Measurements from ENCODE around the gene POLR2L. TPM values are rescaled to one million over a fixed set of nuclear protein-coding genes. Genes with fewer than 3 reads are reported as not detected.
A peak's percentile ranks its signal among the peaks of the same experiment; 100 is the strongest.

POLR2L gene
- total RNA-seq, 2 donors from 2014 or later: 64.5 to 91.1 TPM

DNA sequence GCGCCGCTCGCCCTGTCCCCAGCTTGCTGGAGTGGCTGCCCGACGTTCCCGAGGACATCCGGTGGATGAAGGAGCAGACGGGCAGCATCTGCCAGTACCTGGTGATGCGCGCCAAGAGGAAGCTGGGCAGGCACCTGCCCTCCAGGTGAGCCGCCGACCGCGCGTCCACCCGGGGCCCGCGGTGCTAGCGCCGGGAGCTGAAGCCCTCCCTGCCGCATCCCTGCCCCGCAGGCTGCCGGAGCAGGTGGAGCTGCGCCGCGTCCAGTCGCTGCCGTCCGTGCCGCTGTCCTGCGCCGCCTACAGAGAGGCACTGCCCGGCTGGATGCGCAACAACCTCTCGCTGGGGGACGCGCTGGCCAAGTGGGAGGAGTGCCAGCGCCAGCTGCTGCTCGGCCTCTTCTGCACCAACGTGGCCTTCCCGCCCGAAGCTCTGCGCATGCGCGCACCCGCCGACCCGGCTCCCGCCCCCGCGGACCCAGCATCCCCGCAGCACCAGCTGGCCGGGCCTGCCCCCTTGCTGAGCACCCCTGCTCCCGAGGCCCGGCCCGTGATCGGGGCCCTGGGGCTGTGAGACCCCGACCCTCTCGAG is 17.9 kb downstream of the POLR2L start:
- peaks cover 8 to 16% of the 10 kb centered on the region in 2 donors for H3K36me3 ChIP-seq
- WGBS: 78% methylated on average over 58 of the region's 59 CpGs
- no peak overlapping the region for H3K27ac ChIP-seq
- H3K9me3 ChIP-seq: no peaks in the 10 kb centered on the region
- no peak for DNase-seq (ENCODE audit: low spot score)
- TF ChIP-seq POLR2AphosphoS5 (IDR thresholded peaks at IDR 0.05) (no peak), POLR2A (IDR thresholded peaks at IDR 0.05) (no peak)
- TF ChIP-seq, protein P1, sequence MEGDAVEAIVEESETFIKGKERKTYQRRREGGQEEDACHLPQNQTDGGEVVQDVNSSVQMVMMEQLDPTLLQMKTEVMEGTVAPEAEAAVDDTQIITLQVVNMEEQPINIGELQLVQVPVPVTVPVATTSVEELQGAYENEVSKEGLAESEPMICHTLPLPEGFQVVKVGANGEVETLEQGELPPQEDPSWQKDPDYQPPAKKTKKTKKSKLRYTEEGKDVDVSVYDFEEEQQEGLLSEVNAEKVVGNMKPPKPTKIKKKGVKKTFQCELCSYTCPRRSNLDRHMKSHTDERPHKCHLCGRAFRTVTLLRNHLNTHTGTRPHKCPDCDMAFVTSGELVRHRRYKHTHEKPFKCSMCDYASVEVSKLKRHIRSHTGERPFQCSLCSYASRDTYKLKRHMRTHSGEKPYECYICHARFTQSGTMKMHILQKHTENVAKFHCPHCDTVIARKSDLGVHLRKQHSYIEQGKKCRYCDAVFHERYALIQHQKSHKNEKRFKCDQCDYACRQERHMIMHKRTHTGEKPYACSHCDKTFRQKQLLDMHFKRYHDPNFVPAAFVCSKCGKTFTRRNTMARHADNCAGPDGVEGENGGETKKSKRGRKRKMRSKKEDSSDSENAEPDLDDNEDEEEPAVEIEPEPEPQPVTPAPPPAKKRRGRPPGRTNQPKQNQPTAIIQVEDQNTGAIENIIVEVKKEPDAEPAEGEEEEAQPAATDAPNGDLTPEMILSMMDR (IDR thresholded peaks at IDR 0.05): no peak
- H3K4me3 ChIP-seq: no peak overlapping the region
- H3K4me1 ChIP-seq (replicated peaks): peaks cover 33% of the 10 kb centered on the region
- no peaks in the 10 kb centered on the region for H3K27me3 ChIP-seq (replicated peaks; ENCODE audit: insufficient read depth)
- intact Hi-C loops (cut with DNase I): no loop called here

DNA sequence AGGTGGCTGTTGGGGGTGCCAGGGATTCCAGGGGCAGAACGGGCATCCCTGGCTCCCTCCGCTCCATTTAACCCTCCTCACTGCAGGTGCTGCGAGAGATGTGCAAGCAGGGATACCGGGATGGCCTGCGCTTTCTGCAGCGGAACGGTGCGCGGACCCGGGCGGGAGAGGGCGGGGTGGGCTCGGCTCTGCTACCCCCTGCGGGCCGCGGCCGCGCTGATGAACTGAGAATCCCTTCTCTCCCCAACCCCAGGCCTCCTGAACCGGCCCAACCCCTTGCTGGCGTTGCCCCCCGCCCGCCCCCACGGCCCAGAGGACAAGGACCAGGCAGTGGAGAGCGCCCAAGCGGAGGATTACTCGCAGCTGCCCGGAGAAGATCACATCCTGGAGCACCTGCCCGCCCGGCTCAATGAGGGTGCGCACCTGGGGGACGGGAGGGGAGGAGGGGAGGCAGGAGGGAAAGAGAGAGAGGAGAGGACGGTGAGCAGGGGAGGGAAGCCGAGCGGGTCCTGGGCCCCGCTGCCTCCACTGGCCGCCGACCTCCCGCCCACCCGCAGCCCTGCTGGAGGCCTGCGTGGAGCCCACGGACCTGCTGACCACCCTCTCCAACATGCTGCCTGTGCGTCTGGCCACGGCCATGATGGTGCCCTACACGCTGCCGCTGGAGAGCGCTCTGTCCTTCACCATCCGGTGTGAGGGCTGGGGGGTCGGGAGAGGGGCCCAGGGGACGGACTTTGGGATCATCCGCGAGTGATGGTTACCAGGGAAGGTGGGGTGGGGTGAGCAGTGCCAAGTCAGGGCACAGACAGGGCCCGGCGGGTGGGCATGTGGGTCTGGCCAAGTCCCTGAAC is 18.7 kb downstream of the POLR2L start:
- DNase-seq (ENCODE audit: low spot score): no peak
- Histone ChIP-seq H3K4me1 (replicated peaks) (peaks cover 32% of the 10 kb centered on the region), H3K9me3 (no peaks in the 10 kb centered on the region), H3K27ac (no peak overlapping the region), H3K27me3 (replicated peaks; ENCODE audit: insufficient read depth) (no peaks in the 10 kb centered on the region), H3K36me3 (peaks cover 8 to 16% of the 10 kb centered on the region in 2 donors), H3K4me3 (no peak overlapping the region)
- WGBS: 86% methylated on average over 53 of the region's 53 CpGs
- TF ChIP-seq POLR2AphosphoS5 (IDR thresholded peaks at IDR 0.05): no peak
- intact Hi-C loops (cut with DNase I): no loop called here

DNA sequence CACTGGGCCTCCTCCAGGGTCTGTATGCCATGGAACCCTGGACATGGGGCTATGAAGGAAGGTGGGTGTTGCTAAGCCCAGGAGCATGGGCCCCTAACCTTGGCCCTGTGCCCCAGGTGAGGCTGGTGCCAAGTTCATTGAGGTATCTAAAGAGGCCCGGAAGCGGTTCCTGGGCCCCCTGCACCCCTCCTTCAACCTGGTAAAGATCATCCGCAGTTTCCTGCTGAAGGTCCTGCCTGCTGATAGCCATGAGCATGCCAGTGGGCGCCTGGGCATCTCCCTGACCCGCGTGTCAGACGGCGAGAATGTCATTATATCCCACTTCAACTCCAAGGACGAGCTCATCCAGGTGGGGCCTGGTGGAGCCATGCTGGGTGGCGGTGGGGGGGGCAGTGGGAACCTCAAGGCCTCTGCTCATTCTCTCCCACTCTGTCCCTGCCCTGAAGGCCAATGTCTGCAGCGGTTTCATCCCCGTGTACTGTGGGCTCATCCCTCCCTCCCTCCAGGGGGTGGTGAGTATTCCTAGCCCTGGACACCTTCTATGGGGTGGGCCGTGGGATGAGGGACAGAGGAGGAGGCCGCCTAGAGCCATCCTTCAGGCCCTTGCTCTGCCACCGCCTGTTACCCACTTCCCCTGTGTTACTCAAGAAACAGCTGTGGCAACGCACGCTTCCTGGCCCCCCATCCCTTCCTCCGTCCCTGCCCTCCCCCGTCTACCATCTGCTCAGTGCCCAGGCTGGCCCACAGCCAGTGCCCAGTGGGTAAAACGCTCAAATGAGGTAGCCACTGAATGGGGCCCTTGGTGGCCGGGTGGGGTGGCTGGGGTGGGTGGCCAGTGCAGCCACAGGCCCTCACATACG is 20.6 kb downstream of the POLR2L start:
- Histone ChIP-seq H3K9me3 (no peaks in the 10 kb centered on the region), H3K27me3 (replicated peaks; ENCODE audit: insufficient read depth) (no peaks in the 10 kb centered on the region), H3K27ac (peak overlapping the region in 1 of 2 donors; percentile 91), H3K36me3 (peaks cover 8 to 16% of the 10 kb centered on the region in 2 donors), H3K4me1 (replicated peaks) (peaks cover 23% of the 10 kb centered on the region), H3K4me3 (no peak overlapping the region)
- TF ChIP-seq, protein P1 (IDR thresholded peaks at IDR 0.05): no peak
- TF ChIP-seq POLR2A (IDR thresholded peaks at IDR 0.05): no peak
- TF ChIP-seq POLR2AphosphoS5 (IDR thresholded peaks at IDR 0.05): no peak
- intact Hi-C loops (cut with DNase I): no loop called here
- DNase-seq (ENCODE audit: low spot score): no peak
- 73% methylated on average over 22 of the region's 22 CpGs for WGBS

DNA sequence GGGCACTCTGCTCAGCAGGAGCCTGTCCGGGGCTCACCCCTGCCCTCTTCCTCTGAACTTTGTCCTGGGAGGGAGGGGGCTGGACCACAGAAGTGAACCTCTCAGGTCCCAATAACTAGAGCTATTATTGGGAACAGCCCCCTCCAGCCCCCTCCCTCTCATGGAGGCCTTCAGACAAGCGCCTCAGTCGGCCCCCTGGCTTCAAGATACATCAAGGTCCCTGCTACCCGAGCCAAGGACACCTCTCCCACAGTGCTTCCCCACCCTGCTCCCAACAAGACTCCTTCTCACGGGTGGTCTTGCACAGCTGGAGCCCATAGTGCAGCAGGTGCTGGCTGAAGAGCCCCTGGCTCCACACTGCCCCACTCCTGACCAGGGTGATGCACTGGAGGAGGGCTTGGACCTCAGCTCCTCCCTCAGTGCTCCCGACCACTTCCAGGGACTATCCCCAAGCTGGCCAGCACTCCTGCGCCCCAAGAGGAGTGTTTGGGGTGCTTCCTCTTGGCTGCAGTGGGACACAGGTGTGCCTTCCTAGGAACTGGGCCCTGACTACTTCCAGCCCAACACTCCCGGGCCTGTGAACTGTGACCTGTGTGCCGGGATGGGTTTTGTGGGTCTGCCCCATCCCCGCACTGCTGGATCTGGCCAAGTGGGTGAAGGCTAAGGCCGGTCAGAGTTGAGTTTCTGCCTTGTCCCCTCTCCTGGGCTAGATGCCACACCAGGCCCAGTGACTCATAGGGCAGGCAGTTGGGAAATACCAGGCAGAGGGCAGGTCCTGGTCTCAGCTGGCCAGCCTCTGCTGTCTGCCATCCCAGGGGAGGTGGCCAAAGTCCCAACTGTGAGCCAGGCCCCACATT is 21.4 kb downstream of the POLR2L start:
- Histone ChIP-seq H3K9me3 (no peaks in the 10 kb centered on the region), H3K4me1 (replicated peaks) (peaks cover 17% of the 10 kb centered on the region), H3K27ac (peak overlapping the region; percentile 91), H3K27me3 (replicated peaks; ENCODE audit: insufficient read depth) (no peaks in the 10 kb centered on the region), H3K4me3 (peak overlapping the region; percentile 80 to 98), H3K36me3 (peaks cover 8 to 16% of the 10 kb centered on the region in 2 donors)
- no peak for TF ChIP-seq POLR2AphosphoS5 (IDR thresholded peaks at IDR 0.05)
- TF ChIP-seq, protein P1 (IDR thresholded peaks at IDR 0.05): no peak
- no peak for TF ChIP-seq POLR2A (IDR thresholded peaks at IDR 0.05)
- intact Hi-C loops (cut with DNase I): no loop called here
- WGBS: 60% methylated on average over 9 of the region's 11 CpGs
- DNase-seq (ENCODE audit: low spot score): no peak
